ENCODE measurements around the gene LSM2. TPM values are rescaled to one million over a fixed set of nuclear protein-coding genes. Genes with fewer than 3 reads are reported as not detected.

The LSM2 gene
- polyA plus RNA-seq, 1 donor from 2014 or later, result 68.5 TPM

GRCh38 chr6:31778193-31778592 lies 28.6 kb downstream of the LSM2 start:
- H4K20me1 ChIP-seq (ENCODE audit: insufficient read depth), result no peaks in the 10 kb centered on the region
- H3K4me3 ChIP-seq (ENCODE audit: low read length), result no peak overlapping the region
- no peaks in the 10 kb centered on the region for H3K27me3 ChIP-seq (ENCODE audit: insufficient read depth, low read depth, low read length)
- no peaks in the 10 kb centered on the region for H3F3A ChIP-seq (ENCODE audit: insufficient read depth, low read length, poor library complexity, severe bottlenecking)
- H3K9me2 ChIP-seq (ENCODE audit: insufficient read depth, low read length), result no peaks in the 10 kb centered on the region
- TF ChIP-seq, protein P1, sequence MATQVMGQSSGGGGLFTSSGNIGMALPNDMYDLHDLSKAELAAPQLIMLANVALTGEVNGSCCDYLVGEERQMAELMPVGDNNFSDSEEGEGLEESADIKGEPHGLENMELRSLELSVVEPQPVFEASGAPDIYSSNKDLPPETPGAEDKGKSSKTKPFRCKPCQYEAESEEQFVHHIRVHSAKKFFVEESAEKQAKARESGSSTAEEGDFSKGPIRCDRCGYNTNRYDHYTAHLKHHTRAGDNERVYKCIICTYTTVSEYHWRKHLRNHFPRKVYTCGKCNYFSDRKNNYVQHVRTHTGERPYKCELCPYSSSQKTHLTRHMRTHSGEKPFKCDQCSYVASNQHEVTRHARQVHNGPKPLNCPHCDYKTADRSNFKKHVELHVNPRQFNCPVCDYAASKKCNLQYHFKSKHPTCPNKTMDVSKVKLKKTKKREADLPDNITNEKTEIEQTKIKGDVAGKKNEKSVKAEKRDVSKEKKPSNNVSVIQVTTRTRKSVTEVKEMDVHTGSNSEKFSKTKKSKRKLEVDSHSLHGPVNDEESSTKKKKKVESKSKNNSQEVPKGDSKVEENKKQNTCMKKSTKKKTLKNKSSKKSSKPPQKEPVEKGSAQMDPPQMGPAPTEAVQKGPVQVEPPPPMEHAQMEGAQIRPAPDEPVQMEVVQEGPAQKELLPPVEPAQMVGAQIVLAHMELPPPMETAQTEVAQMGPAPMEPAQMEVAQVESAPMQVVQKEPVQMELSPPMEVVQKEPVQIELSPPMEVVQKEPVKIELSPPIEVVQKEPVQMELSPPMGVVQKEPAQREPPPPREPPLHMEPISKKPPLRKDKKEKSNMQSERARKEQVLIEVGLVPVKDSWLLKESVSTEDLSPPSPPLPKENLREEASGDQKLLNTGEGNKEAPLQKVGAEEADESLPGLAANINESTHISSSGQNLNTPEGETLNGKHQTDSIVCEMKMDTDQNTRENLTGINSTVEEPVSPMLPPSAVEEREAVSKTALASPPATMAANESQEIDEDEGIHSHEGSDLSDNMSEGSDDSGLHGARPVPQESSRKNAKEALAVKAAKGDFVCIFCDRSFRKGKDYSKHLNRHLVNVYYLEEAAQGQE (IDR thresholded peaks at IDR 0.05; ENCODE audit: borderline replicate concordance), result no peak
- TF ChIP-seq EP300 (conservative IDR thresholded peaks at IDR 0.05; ENCODE audit: poor library complexity, severe bottlenecking) (no peak), SMC3 (conservative IDR thresholded peaks at IDR 0.05; ENCODE audit: poor library complexity) (no peak), CTCF (IDR thresholded peaks at IDR 0.05; ENCODE audit: poor library complexity, severe bottlenecking) (no peak), EZH2 (IDR thresholded peaks at IDR 0.05; ENCODE audit: borderline replicate concordance, insufficient read depth, low read length, poor library complexity, severe bottlenecking) (no peak), POLR2AphosphoS5 (IDR thresholded peaks at IDR 0.05) (no peak), RAD21 (conservative IDR thresholded peaks at IDR 0.05) (no peak), MXI1 (conservative IDR thresholded peaks at IDR 0.05; ENCODE audit: poor library complexity, severe bottlenecking) (no peak), TAF1 (IDR thresholded peaks at IDR 0.05; ENCODE audit: low read depth) (no peak)
- H2AFZ ChIP-seq (ENCODE audit: low read depth, low read length), result no peak overlapping the region
- H3K9ac ChIP-seq (ENCODE audit: low read length), result no peak overlapping the region
- H3K36me3 ChIP-seq (ENCODE audit: insufficient read depth, low read length), result peaks cover 5% of the 10 kb centered on the region
- no peak overlapping the region for H3K27ac ChIP-seq (ENCODE audit: low read length)
- H3K79me2 ChIP-seq (replicated peaks; ENCODE audit: insufficient read depth, low read length), result no peaks in the 10 kb centered on the region
- no peaks in the 10 kb centered on the region for H3K9me3 ChIP-seq (ENCODE audit: low read length)
- H3K4me2 ChIP-seq (ENCODE audit: low read length), result no peak overlapping the region

GRCh38 chr6:31777667-31778050 lies 29.1 kb downstream of the LSM2 start:
- Histone ChIP-seq H3K9me2 (ENCODE audit: insufficient read depth, low read length) (no peaks in the 10 kb centered on the region), H3K9ac (ENCODE audit: low read length) (no peak overlapping the region), H3K27me3 (ENCODE audit: insufficient read depth, low read depth, low read length) (no peaks in the 10 kb centered on the region), H3K4me2 (ENCODE audit: low read length) (no peak overlapping the region), H4K20me1 (ENCODE audit: insufficient read depth) (no peaks in the 10 kb centered on the region), H3K27ac (ENCODE audit: low read length) (no peak overlapping the region), H3K79me2 (replicated peaks; ENCODE audit: insufficient read depth, low read length) (no peaks in the 10 kb centered on the region), H2AFZ (ENCODE audit: low read depth, low read length) (no peak overlapping the region), H3K4me3 (ENCODE audit: low read length) (no peak overlapping the region), H3K36me3 (ENCODE audit: insufficient read depth, low read length) (peaks cover 5% of the 10 kb centered on the region), H3F3A (ENCODE audit: insufficient read depth, low read length, poor library complexity, severe bottlenecking) (no peaks in the 10 kb centered on the region), H3K9me3 (ENCODE audit: low read length) (no peaks in the 10 kb centered on the region)
- TF ChIP-seq, protein P1 (IDR thresholded peaks at IDR 0.05; ENCODE audit: borderline replicate concordance), result no peak
- TF ChIP-seq MXI1 (conservative IDR thresholded peaks at IDR 0.05; ENCODE audit: poor library complexity, severe bottlenecking), result no peak
- no peak for TF ChIP-seq SMC3 (conservative IDR thresholded peaks at IDR 0.05; ENCODE audit: poor library complexity)
- no peak for TF ChIP-seq RAD21 (conservative IDR thresholded peaks at IDR 0.05)
- no peak for TF ChIP-seq EZH2 (IDR thresholded peaks at IDR 0.05; ENCODE audit: borderline replicate concordance, insufficient read depth, low read length, poor library complexity, severe bottlenecking)
- no peak for TF ChIP-seq CTCF (IDR thresholded peaks at IDR 0.05; ENCODE audit: poor library complexity, severe bottlenecking)
- TF ChIP-seq EP300 (conservative IDR thresholded peaks at IDR 0.05; ENCODE audit: poor library complexity, severe bottlenecking), result no peak
- TF ChIP-seq TAF1 (IDR thresholded peaks at IDR 0.05; ENCODE audit: low read depth), result no peak
- no peak for TF ChIP-seq POLR2AphosphoS5 (IDR thresholded peaks at IDR 0.05)
